Renal pelvis (tissue), 3 donors: Measurements from ENCODE around the gene ALKBH4. TPM values are rescaled to one million over a fixed set of nuclear protein-coding genes. Genes with fewer than 3 reads are reported as not detected.

Experiments
- polyA plus RNA-seq, 3 donors: library from polyadenylated mRNA; unstranded; fragments of 120-200 nt; gene quantifications; one replicate each; pipeline ENCODE4 v1.2.1, GENCODE V29; 2013; ENCODE audit not compliant: insufficient read length in 3 of 3

ALKBH4 gene
- polyA plus RNA-seq, 3 donors, result 13.4 to 16.3 (median 14.0) TPM

Other genes with a start within 250 kb of the ALKBH4 start
- gene SH2B2, start 178.0 kb downstream of the ALKBH4 start, polyA plus RNA-seq, result 1 to 10 TPM; 3.7 to 4.1 (median 4.0) TPM
- gene SPDYE6, start 108.4 kb downstream of the ALKBH4 start, polyA plus RNA-seq, result 10 to 100 TPM in 1 of 3 donors, 1 to 10 TPM in 2; 1.7 to 13.9 (median 2.4) TPM
- gene PRKRIP1, start 68.5 kb downstream of the ALKBH4 start, polyA plus RNA-seq, result 10 to 100 TPM; 39.2 to 48.6 (median 47.1) TPM
- gene ORAI2, start 31.3 kb downstream of the ALKBH4 start, polyA plus RNA-seq, result 10 to 100 TPM; 22.6 to 28.1 (median 26.2) TPM
- gene LRWD1, start 121 bp upstream of the ALKBH4 start, polyA plus RNA-seq, result 10 to 100 TPM; 20.2 to 23.0 (median 22.9) TPM
- 10 to 100 TPM; 29.9 to 39.7 (median 38.6) TPM for gene POLR2J, start 14.1 kb upstream of the ALKBH4 start, polyA plus RNA-seq
- 10 to 100 TPM; 16.9 to 26.1 (median 23.2) TPM for gene RASA4B, start 52.9 kb upstream of the ALKBH4 start, polyA plus RNA-seq
- 10 to 100 TPM in 2 of 3 donors, 1 to 10 TPM in 1; 9.3 to 34.1 (median 18.5) TPM for gene UPK3BL2, start 78.8 kb upstream of the ALKBH4 start, polyA plus RNA-seq
- 10 to 100 TPM in 2 of 3 donors, 1 to 10 TPM in 1; 2.6 to 16.6 (median 14.1) TPM for gene SPDYE2, start 86.4 kb upstream of the ALKBH4 start, polyA plus RNA-seq
- gene POLR2J3, start 107.7 kb upstream of the ALKBH4 start, polyA plus RNA-seq, result 10 to 100 TPM; 77.7 to 90.7 (median 78.2) TPM
- gene RASA4, start 151.9 kb upstream of the ALKBH4 start, polyA plus RNA-seq, result 10 to 100 TPM; 51.3 to 86.8 (median 62.3) TPM
- 10 to 100 TPM; 17.7 to 50.9 (median 18.6) TPM for gene UPK3BL1, start 177.9 kb upstream of the ALKBH4 start, polyA plus RNA-seq
- 1 to 10 TPM in 2 of 3 donors, under 1 TPM in 1; 0.60 to 5.0 (median 3.3) TPM for gene SPDYE2B, start 185.5 kb upstream of the ALKBH4 start, polyA plus RNA-seq
- gene POLR2J2, start 206.8 kb upstream of the ALKBH4 start, polyA plus RNA-seq, result 1 to 10 TPM; 1.3 to 9.0 (median 1.9) TPM